IMR-90 (cell line): ENCODE results near the gene ARHGAP31. TPM values are rescaled to one million over a fixed set of nuclear protein-coding genes. Genes with fewer than 3 reads are reported as not detected.

ENCODE experiments used
- ATAC-seq: fragments of 200-7000 bp; cut with Tn5 transposase; 2 replicates; pipeline ENCODE4 v1.9.1; 2020; ENCODE audit warnings: low read depth, mild to moderate bottlenecking, moderate library complexity
- BruUV-seq: library from RNA; stranded (reverse); fragments of 400-500 nt; replicated peaks from 2 replicates; lab custom pipeline; 2021; lab: Mats Ljungman, UMichigan
- CTCF ChIA-PET: fragments of 300-600 bp; formaldehyde crosslinking; extraction: SDS; loops from one replicate; lab custom pipeline; 2021; ENCODE audit warnings: antibody characterized with exemption; lab: Yijun Ruan, JAX
- POLR2A ChIA-PET: fragments of 300-600 bp; sonication (Branson Sonifier 250); formaldehyde crosslinking; loops from one replicate; lab custom pipeline; 2022; ENCODE audit warnings: antibody characterized with exemption; ENCODE audit not compliant: unreplicated experiment; lab: Charles Lee
- DNase-seq: peaks from one replicate; pipeline ENCODE4 v3.0.0; 2013
- H2AFZ ChIP-seq: replicated peaks from 2 replicates; pipeline ENCODE3; 2013; ENCODE audit warnings: low read length, mild to moderate bottlenecking; ENCODE audit not compliant: poor library complexity
- H2AK5ac ChIP-seq: 2 replicates; pipeline ENCODE4 v1.6.1; 2013; ENCODE audit warnings: low read depth, low read length, inconsistent platforms
- H2AK9ac ChIP-seq: replicated peaks from 2 replicates; pipeline ENCODE3; 2013; ENCODE audit warnings: mild to moderate bottlenecking, low read depth, low read length, moderate library complexity; ENCODE audit not compliant: poor library complexity
- H2BK120ac ChIP-seq: 2 replicates; pipeline ENCODE4 v1.6.1; 2013; ENCODE audit warnings: low read depth, low read length, inconsistent platforms
- H2BK15ac ChIP-seq: 3 replicates; pipeline ENCODE4 v1.6.1; 2013; ENCODE audit warnings: low read depth, low read length, inconsistent platforms
- H2BK20ac ChIP-seq: 2 replicates; pipeline ENCODE4 v1.6.1; 2013; ENCODE audit warnings: low read depth, mild to moderate bottlenecking, inconsistent platforms, low read length, moderate library complexity
- H2BK5ac ChIP-seq: 2 replicates; pipeline ENCODE4 v1.6.1; 2013; ENCODE audit warnings: mild to moderate bottlenecking, low read depth, low read length, inconsistent platforms; ENCODE audit not compliant: poor library complexity, severe bottlenecking
- H3K14ac ChIP-seq: replicated peaks from 2 replicates; pipeline ENCODE4 v1.6.1; 2013; ENCODE audit warnings: low read depth, low read length, inconsistent platforms
- H3K18ac ChIP-seq: 2 replicates; pipeline ENCODE4 v1.6.1; 2013; ENCODE audit warnings: low read depth, low read length, control low read depth
- H3K23ac ChIP-seq: 2 replicates; pipeline ENCODE4 v1.6.1; 2013; ENCODE audit warnings: low read depth, low read length, inconsistent platforms
- H3K27ac ChIP-seq: 2 replicates; pipeline ENCODE4 v1.5.1; 2013; ENCODE audit warnings: mild to moderate bottlenecking, control low read depth, low read length; ENCODE audit not compliant: insufficient read depth
- H3K27me3 ChIP-seq: 2 replicates; pipeline ENCODE4 v1.6.1; 2013; ENCODE audit warnings: low read length; ENCODE audit not compliant: control insufficient read depth, insufficient read depth
- H3K36me3 ChIP-seq: 2 replicates; pipeline ENCODE4 v1.6.1; 2013; ENCODE audit warnings: low read length, mixed read lengths; ENCODE audit not compliant: control insufficient read depth, insufficient read depth
- H3K4ac ChIP-seq: 2 replicates; pipeline ENCODE4 v1.6.1; 2013; ENCODE audit warnings: low read depth, low read length, inconsistent platforms
- H3K4me1 ChIP-seq: 2 replicates; pipeline ENCODE4 v1.6.1; 2013; ENCODE audit warnings: low read length, mixed read lengths; ENCODE audit not compliant: control insufficient read depth, insufficient read depth
- H3K4me2 ChIP-seq: 2 replicates; pipeline ENCODE4 v1.6.1; 2013; ENCODE audit warnings: low read depth, mild to moderate bottlenecking, control low read depth, low read length, moderate library complexity
- H3K4me3 ChIP-seq: 2 replicates; pipeline ENCODE4 v1.5.1; 2013; ENCODE audit warnings: low read depth, mild to moderate bottlenecking, control low read depth, low read length, moderate library complexity; ENCODE audit not compliant: insufficient read depth
- H3K56ac ChIP-seq: 2 replicates; pipeline ENCODE4 v1.6.1; 2013; ENCODE audit warnings: low read length, inconsistent platforms; ENCODE audit not compliant: insufficient read depth; ENCODE audit errors: extremely low read depth
- H3K79me1 ChIP-seq, 2 experiments: 2 replicates each; pipeline ENCODE4 v1.6.1; 2013; ENCODE audit warnings: low read length in 2 of 2, inconsistent platforms in 1 of 2, low read depth in 1 of 2
- H3K9ac ChIP-seq: 2 replicates; pipeline ENCODE4 v1.6.1; 2013; ENCODE audit warnings: low read depth, low read length, control low read depth
- H3K9me1 ChIP-seq: 2 replicates; pipeline ENCODE4 v1.6.1; 2013; ENCODE audit warnings: low read length, inconsistent platforms; ENCODE audit not compliant: insufficient read depth
- H3K9me3 ChIP-seq: 2 replicates; pipeline ENCODE4 v1.6.1; 2013; ENCODE audit warnings: low read length; ENCODE audit not compliant: control insufficient read depth, insufficient read depth
- H4K20me1 ChIP-seq: 2 replicates; pipeline ENCODE4 v1.6.1; 2013; ENCODE audit warnings: low read length, inconsistent platforms; ENCODE audit not compliant: insufficient read depth
- H4K5ac ChIP-seq: 2 replicates; pipeline ENCODE4 v1.6.1; 2013; ENCODE audit warnings: mild to moderate bottlenecking, low read depth, low read length, control low read depth
- H4K8ac ChIP-seq, 2 experiments: 2 replicates each; pipeline ENCODE4 v1.6.1; 2013; ENCODE audit warnings: low read depth in 2 of 2, low read length in 2 of 2, control low read depth in 1 of 2, inconsistent platforms in 1 of 2
- H4K91ac ChIP-seq: 2 replicates; pipeline ENCODE4 v1.6.1; 2013; ENCODE audit warnings: low read depth, low read length, inconsistent platforms; ENCODE audit not compliant: insufficient read depth
- CEBPB ChIP-seq: IDR thresholded peaks from 2 replicates; pipeline ENCODE4 v1.6.1; 2012; ENCODE audit warnings: low read depth, low read length, improper control_type of control experiment
- CHD1 ChIP-seq: IDR thresholded peaks from 2 replicates; pipeline ENCODE4 v1.6.1; 2012; ENCODE audit warnings: low read depth, low read length, improper control_type of control experiment
- CTCF ChIP-seq: conservative IDR thresholded peaks from 2 replicates; pipeline ENCODE4 v1.5.1; 2012; ENCODE audit warnings: mild to moderate bottlenecking, low read depth, low read length, improper control_type of control experiment
- ELK1 ChIP-seq: fragments of 150-350 bp; IDR thresholded peaks from 2 replicates; pipeline ENCODE4 v1.6.1; 2016; ENCODE audit warnings: low read depth, mild to moderate bottlenecking, low read length, moderate library complexity, borderline replicate concordance
- FOS ChIP-seq: fragments of 150-350 bp; IDR thresholded peaks from 2 replicates; pipeline ENCODE4 v1.6.1; 2016; ENCODE audit warnings: low read depth, low read length
- MAFK ChIP-seq: IDR thresholded peaks from 2 replicates; pipeline ENCODE4 v1.6.1; 2012; ENCODE audit warnings: low read depth, low read length, improper control_type of control experiment
- MAZ ChIP-seq: IDR thresholded peaks from 2 replicates; pipeline ENCODE4 v1.6.1; 2012; ENCODE audit warnings: low read depth, mild to moderate bottlenecking, low read length, improper control_type of control experiment, moderate library complexity, borderline replicate concordance
- NFE2L2 ChIP-seq: fragments of 150-350 bp; IDR thresholded peaks from 2 replicates; pipeline ENCODE4 v1.6.1; 2016; ENCODE audit warnings: low read depth, mild to moderate bottlenecking, low read length
- RAD21 ChIP-seq: IDR thresholded peaks from 2 replicates; pipeline ENCODE4 v1.6.1; 2012; ENCODE audit warnings: low read length, improper control_type of control experiment
- RCOR1 ChIP-seq: IDR thresholded peaks from 2 replicates; pipeline ENCODE4 v1.6.1; 2012; ENCODE audit warnings: mild to moderate bottlenecking, low read length, improper control_type of control experiment; ENCODE audit not compliant: insufficient replicate concordance
- SMC3 ChIP-seq: fragments of 150-350 bp; IDR thresholded peaks from 2 replicates; pipeline ENCODE4 v1.6.1; 2016; ENCODE audit warnings: low read depth, mild to moderate bottlenecking, antibody characterized with exemption, low read length, moderate library complexity
- USF2 ChIP-seq: fragments of 150-350 bp; IDR thresholded peaks from 2 replicates; pipeline ENCODE4 v1.6.1; 2017; ENCODE audit warnings: mild to moderate bottlenecking, antibody characterized with exemption, low read length, low read depth
- WGBS, 2 experiments: methylation state at CpG; one replicate each; pipeline versions ENCODE4 v1.1.5 to v1.1.7; 2013; ENCODE audit warnings: missing lambda C conversion rate in 2 of 2; ENCODE audit not compliant: insufficient read length in 1 of 2; ENCODE audit errors: extremely low coverage in 2 of 2; 5-methylcytosine and 5-hydroxymethylcytosine counted together
- dilution Hi-C: fragments of 300-500 bp; cut with HindIII; formaldehyde crosslinking; loops from one replicate; pipeline ENCODE4 v1.14.3; 2018; ENCODE audit warnings: low sequenced_read_pairs; ENCODE audit not compliant: unreplicated experiment
- in situ Hi-C: fragments of 300-500 bp; cut with MboI; formaldehyde crosslinking; loops from 3 replicates; pipeline ENCODE4 v1.14.3; 2019; ENCODE audit warnings: low sequenced_read_pairs, inconsistent platforms, mixed read lengths
- intact Hi-C: fragments of 100-400 bp; cut with micrococcal nuclease; formaldehyde crosslinking; loops from 2 replicates; pipeline ENCODE4 v1.10.0; 2022
- polyA plus RNA-seq, 3 experiments: library from polyadenylated mRNA; depleted of rRNA; stranded (reverse); fragments of >200 nt; gene quantifications; 2 replicates each; pipeline ENCODE4 v1.2.3, GENCODE V29; 2012; ENCODE audit warnings: low replicate concordance in 1 of 3
- total RNA-seq: library from RNA; depleted of rRNA; stranded (reverse); fragments of >200 nt; gene quantifications from 2 replicates; pipeline ENCODE4 v1.2.3, GENCODE V29; 2012

ARHGAP31 gene
- total and polyA plus RNA-seq, 2 of the 4 experiments (the other 2 are of a cell fraction), result 6.6 to 7.7 TPM

- Histone ChIP-seq H3K9me1 (no peaks in the 10 kb centered on the region), H3K18ac (no peak overlapping the region), H3K9ac (no peak overlapping the region), H3K4ac (no peak overlapping the region), H3K36me3 (no peaks in the 10 kb centered on the region), H3K27me3 (peaks cover 3% of the 10 kb centered on the region; the same call in 1 of the 2 replicates), H2AFZ (no peak overlapping the region), H4K20me1 (no peaks in the 10 kb centered on the region), H3K27ac (no peak overlapping the region), H4K5ac (no peak overlapping the region), H4K91ac (no peak overlapping the region), H3K4me2 (no peak overlapping the region), H3K14ac (no peak overlapping the region), H2AK9ac (no peak overlapping the region), H3K4me3 (no peak overlapping the region), H3K9me3 (no peaks in the 10 kb centered on the region), H2BK20ac (no peak overlapping the region), H3K23ac (no peak overlapping the region), H2BK5ac (no peak overlapping the region), H3K56ac (no peak overlapping the region), H4K8ac (no peak overlapping the region), H2BK15ac (no peak overlapping the region), H3K4me1 (no peaks in the 10 kb centered on the region), H2BK120ac (no peak overlapping the region), H2AK5ac (no peak overlapping the region), H3K79me1 (no peaks in the 10 kb centered on the region)
- BruUV-seq, result no TSS peak
- intact Hi-C loops (no loop called here), dilution Hi-C loops (no loop called here), in situ Hi-C loops (loop anchor here (10.0 kb wide), 1 partner anchor 370 kb away; no protein-coding TSS in a partner anchor)
- no CpG with 5 or more reads among the region's 2 CpGs for WGBS, 2 experiments
- ATAC-seq, result no peak
- TF ChIP-seq FOS (no peak), MAFK (no peak), RAD21 (no peak), USF2 (no peak), RCOR1 (no peak), ELK1 (no peak), MAZ (no peak), CHD1 (no peak), NFE2L2 (no peak), CEBPB (no peak), SMC3 (no peak), CTCF (no peak)
- CTCF ChIA-PET, result no interaction called here
- POLR2A ChIA-PET, result no interaction called here
- no peak for DNase-seq
Observed at GRCh38 chr3:119255214-119255613, 39.0 kb upstream of the ARHGAP31 start.
